Fibroblast of pulmonary artery (primary cell): ENCODE measurements around the gene HOXD12.

ENCODE experiments used
- DNase-seq: peaks from one replicate; pipeline ENCODE4 v3.0.0-alpha.2; 2010; ENCODE audit warnings: low read depth
- H3K4me3 ChIP-seq: replicated peaks from 2 replicates; pipeline ENCODE4 v1.5.1; 2011; ENCODE audit warnings: low read depth, mild to moderate bottlenecking, control low read depth, low read length, moderate library complexity
- CTCF ChIP-seq: IDR thresholded peaks from 2 replicates; pipeline ENCODE4 v1.5.1; 2011; ENCODE audit warnings: mild to moderate bottlenecking, control low read depth, low read length, inconsistent platforms; ENCODE audit errors: missing control alignments

HOXD12 gene

DNA sequence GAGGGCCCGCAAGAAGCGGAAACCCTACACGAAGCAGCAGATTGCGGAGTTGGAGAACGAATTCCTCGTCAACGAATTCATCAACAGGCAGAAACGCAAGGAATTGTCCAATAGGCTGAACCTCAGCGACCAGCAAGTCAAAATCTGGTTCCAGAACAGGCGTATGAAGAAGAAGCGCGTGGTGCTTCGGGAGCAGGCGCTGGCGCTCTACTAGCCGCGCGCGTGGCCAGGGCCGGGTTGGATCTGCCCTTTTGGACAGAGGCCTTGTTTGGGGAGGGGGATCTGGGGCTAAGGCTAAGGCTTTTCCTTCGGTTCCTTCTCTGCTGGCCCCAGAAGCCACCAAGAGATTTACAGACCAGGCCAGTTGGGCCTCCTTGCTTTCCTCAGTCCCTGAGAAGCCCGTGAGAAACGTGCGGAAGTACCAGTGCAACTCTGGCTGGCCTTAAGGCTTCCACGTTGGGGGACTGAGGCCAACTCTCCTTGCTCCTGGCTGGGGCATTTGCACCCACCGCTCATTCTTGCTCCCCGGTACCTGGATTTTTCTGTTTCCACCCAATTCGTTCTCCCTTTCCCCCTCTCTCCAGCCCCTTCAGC lies 1.0 kb downstream of the HOXD12 start:
- H3K4me3 ChIP-seq, result no peak overlapping the region
- no peak for TF ChIP-seq CTCF
- DNase-seq, result no peak

DNA sequence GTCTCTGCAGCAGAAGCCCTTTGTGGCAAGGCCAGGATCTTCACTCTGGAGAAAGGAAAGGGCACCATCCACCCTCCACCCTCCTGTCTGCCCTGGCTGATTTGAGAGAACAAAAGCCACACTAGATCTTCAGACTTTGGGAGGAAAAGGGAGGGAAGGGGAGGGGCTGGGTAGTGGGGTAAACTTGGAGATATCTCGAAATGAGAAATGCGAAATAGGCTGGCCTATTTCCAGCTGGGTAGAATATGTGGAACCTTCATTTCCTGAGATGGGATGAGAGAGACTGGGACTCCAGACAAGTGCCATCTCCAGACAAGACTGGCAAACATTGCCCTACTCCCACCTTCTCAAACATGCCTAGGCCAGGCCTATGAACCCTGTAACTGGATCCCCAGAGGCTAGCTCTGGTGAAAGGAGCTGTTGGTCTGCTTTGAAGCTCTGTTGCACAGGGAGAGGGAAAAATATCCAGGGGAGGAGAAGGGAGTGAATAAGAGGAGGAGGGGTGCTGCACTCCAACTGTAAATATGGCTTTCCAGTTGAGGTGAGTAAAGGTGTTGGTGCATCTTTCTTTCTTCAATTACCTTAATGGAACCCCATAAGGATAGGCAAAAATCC lies 1.7 kb downstream of the HOXD12 start:
- TF ChIP-seq CTCF, result no peak
- no peak for DNase-seq

GRCh38 chr2:176101842-176102241 lies 2.2 kb downstream of the HOXD12 start:
- no peak for DNase-seq
- TF ChIP-seq CTCF, result no peak
- no peak overlapping the region for H3K4me3 ChIP-seq

More for the DNA sequence above, 1.7 kb downstream of the HOXD12 start:
- H3K4me3 ChIP-seq, result no peak overlapping the region

- DNase-seq, result no peak
- no peak overlapping the region for H3K4me3 ChIP-seq
- TF ChIP-seq CTCF, result no peak
Measured at GRCh38 chr2:176102309-176102866, 2.8 kb downstream of the HOXD12 start.

DNA sequence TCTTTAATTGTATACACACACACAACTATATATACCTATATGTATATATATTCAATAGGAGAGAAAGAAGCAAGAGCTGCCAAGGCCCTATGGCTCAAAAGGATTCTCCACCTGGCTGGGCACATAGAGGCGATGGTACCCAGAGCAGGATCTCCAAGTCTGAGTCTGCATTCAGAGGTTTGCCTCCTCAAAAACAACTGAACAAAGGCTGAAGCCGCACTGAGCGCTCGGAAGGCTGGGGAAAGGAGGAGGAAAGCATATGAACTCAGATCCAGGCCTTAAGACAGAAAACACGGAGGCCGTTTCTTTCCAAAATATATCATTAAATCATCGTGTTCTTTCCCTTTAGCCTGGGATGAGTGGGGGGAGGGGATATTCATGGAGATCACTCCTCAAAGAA lies 3.6 kb downstream of the HOXD12 start:
- H3K4me3 ChIP-seq, result no peak overlapping the region
- TF ChIP-seq CTCF, result no peak
- no peak for DNase-seq

GRCh38 chr2:176103742-176104315 lies 4.2 kb downstream of the HOXD12 start:
- H3K4me3 ChIP-seq, result no peak overlapping the region
- no peak for DNase-seq
- no peak for TF ChIP-seq CTCF
